GM12801 (cell line): ENCODE measurements around the gene FAM229B.

ENCODE experiments used
- TF ChIP-seq, protein P1 (sequence below): IDR thresholded peaks from one replicate; pipeline ENCODE4 v1.5.1; 2011; ENCODE audit warnings: control low read depth; ENCODE audit not compliant: insufficient read length; ENCODE audit errors: extremely low read depth

The FAM229B gene

DNA sequence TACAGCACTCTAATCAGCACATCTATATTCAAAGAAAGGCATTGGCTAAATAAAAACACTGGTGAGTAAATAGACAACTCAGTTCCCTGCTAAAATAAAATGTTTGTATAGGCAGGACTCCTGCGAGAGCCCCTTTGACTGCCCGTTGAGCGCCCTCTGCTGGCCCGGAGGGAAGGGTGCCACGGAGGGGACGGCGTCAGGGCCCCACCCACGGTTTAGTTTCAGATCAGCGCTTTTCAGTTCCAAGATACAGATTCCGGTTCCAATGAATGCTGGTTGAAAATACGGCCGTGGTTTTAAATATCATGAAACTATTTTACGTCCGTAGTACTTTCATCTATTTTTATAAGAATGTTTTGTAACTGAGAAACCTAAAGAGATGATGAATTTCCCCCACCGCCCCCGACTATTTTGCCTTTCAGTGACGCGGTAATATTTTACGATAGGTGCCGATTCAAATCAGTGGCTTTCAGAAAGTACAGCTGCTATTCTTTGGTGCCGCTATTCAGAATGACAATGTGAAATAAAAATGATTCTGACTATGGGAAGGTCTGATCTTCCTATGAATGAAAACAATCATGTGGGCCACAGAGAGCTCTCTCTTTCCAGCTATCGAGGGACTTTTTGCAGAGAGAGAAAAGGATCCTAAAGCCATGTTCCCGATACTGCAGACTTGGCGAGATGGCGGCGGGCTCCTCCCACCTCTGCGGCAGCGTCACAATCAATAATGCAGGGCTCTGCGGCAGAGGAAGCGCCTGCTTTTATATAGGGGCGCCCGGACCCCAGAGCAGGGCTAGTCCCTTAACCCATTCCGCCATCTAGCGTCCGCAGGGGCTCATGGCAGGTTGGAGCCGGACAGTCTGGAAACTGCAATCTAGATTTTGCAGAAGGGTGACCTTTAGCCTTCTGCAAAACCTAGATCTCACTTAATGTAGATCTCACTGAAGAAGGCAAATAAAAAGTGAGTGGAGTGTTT, 44.1 kb upstream of the FAM229B start:
- TF ChIP-seq, protein P1, sequence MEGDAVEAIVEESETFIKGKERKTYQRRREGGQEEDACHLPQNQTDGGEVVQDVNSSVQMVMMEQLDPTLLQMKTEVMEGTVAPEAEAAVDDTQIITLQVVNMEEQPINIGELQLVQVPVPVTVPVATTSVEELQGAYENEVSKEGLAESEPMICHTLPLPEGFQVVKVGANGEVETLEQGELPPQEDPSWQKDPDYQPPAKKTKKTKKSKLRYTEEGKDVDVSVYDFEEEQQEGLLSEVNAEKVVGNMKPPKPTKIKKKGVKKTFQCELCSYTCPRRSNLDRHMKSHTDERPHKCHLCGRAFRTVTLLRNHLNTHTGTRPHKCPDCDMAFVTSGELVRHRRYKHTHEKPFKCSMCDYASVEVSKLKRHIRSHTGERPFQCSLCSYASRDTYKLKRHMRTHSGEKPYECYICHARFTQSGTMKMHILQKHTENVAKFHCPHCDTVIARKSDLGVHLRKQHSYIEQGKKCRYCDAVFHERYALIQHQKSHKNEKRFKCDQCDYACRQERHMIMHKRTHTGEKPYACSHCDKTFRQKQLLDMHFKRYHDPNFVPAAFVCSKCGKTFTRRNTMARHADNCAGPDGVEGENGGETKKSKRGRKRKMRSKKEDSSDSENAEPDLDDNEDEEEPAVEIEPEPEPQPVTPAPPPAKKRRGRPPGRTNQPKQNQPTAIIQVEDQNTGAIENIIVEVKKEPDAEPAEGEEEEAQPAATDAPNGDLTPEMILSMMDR = peak; percentile 87

DNA sequence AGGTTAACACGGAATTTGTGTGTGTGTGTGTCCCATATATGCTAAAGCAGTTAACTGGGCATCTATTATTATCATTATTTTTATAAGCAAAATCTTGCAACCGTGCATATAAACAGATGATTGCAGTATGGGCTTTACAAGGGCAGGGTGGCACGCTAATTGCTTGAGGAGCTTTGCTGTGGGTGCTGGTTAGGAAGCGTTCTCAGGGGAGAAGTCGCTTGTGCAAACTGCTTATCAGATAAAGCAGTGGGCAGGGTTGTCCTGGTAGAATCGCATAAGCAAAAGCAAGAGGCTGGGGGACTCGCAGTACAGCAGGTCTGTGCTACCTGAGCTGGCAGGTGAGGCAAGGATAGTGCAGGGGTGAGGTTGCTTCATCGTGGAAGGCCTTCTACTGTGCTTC, 43.2 kb upstream of the FAM229B start:
- TF ChIP-seq, protein P1 = no peak

DNA sequence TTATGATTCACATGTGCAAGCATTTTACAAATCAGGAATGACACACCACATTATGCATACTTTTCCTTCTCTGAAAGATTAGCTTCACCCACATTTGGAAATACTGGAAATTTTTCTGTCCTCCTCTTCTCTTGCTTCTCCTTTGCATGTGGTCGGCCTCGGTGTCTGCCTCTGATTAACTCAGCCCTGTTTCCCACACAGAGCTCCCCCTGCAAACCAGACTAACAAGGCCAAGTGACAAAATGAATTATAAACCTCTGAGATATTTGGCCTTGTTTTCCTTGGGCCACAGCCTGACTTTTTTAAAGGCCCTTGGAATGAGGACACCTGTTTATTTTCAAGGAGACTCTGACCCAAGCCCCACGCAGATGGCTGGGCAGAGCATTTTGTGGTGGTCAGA, 42.5 kb upstream of the FAM229B start:
- TF ChIP-seq, protein P1 = no peak

- TF ChIP-seq, protein P1 = no peak
These were observed 38.2 kb upstream of the FAM229B start for GRCh38 chr6:112049026-112049799.

DNA sequence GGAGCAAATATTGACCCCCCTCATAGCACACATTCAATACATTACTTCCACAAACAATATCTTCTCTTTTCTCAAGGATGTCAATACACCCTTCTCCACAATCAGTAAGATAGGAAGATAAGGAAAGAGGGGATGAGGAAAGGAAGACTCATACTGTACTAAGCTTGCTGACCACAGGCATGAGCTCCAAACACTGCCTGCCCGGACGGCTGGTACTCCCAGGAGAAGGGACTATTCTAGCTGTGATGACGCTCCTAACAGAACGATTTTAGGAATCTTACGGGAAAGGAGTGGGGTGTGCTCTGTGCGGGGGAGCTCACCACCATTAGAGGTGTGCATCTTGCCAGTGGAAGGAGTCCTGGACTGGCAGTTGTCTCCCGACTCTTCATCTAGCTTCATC, 37.4 kb upstream of the FAM229B start:
- TF ChIP-seq, protein P1 = no peak

DNA sequence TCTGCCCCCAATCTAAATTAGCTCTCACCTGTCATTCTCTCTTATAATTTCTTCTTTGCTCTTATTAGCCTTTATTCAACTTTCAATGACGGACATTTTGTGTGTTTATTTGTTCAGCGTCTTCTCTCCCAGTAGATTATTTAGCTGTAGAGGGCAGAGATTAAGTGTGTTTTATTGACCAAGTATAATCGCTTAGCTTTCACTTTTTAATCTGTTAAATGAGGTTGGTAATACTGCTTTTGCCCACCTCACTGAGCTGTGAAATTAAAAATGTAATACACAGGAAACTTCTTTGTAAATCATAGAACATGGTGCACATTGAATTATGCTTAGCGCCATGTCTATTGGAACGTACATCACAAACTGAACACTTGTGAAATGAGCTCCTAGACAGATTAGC, 37.0 kb upstream of the FAM229B start:
- TF ChIP-seq, protein P1 = no peak

GRCh38 chr6:112054001-112054400, 33.4 kb upstream of the FAM229B start, which contains the start of gene CCN6:
TSS of gene CCN6 (plus strand) at chr6:112054104. CDS start at chr6:112054358, 254 bp downstream.
- TF ChIP-seq, protein P1 = no peak
